Measurements from ENCODE around the gene HOXD3. TPM values are rescaled to one million over a fixed set of nuclear protein-coding genes. Genes with fewer than 3 reads are reported as not detected.

The HOXD3 gene
- total RNA-seq, 1 experiment from 2014 or later = not detected

DNA sequence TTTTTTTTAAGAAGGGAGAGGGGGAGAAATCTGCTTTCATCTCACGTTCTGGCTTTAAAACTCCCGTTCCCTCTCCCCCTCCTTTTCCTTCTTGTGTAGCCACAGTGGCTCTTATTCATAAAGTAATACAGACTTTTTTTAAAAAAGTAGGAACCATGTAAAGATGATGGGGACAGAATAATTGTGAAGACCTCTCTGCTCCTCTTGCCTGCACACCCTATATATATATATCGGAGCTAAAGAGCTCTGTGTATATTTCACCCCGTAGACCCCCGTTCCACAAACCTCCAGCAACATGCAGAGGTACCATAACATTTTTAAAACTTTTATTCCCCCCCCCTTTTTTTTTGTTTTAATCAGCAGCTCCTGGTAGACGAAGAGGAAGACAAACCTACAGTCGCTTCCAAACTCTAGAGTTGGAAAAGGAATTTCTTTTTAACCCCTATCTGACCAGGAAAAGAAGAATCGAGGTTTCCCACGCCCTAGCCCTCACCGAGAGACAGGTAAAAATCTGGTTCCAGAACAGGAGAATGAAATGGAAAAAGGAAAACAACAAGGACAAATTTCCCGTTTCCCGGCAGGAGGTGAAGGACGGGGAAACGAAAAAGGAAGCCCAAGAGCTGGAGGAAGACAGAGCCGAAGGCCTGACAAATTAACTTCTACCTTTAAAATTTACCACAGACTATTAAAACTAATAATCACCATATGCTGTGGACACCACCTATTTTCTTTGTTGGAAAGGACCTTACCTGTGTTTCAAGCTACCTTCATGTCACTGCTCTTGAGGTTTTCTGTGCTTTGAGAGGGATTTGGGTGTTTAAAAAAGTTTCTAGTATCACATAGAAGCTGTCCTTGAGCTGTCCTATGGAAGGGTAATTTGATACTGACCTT lies 25.9 kb upstream of the HOXD3 start:
- intact Hi-C loops (cut with micrococcal nuclease; ENCODE audit: unreplicated experiment) = no loop called here
- BruUV-seq (replicated peaks) = no TSS peak
- no peaks in the 10 kb centered on the region for H3K4me1 Mint-ChIP-seq (ENCODE audit: low read depth, unreplicated experiment)
- no peak overlapping the region for H3K27ac Mint-ChIP-seq (ENCODE audit: unreplicated experiment)
- CTCF ChIA-PET = interaction anchor here (1.2 to 1.7 kb wide), 3 partner anchors 9 to 523 kb away, joined by 4 to 5 read pairs (median 5); no protein-coding TSS in a partner anchor
- H3K27me3 Mint-ChIP-seq (ENCODE audit: unreplicated experiment) = no peaks in the 10 kb centered on the region
- no peak for DNase-seq
- TF ChIP-seq CTCF (IDR thresholded peaks at IDR 0.05; ENCODE audit: unreplicated experiment) = no peak
- H3K9me3 Mint-ChIP-seq (ENCODE audit: low read depth, unreplicated experiment) = no peaks in the 10 kb centered on the region
- H3K36me3 Mint-ChIP-seq (ENCODE audit: insufficient read depth, unreplicated experiment) = no peaks in the 10 kb centered on the region
- no peak overlapping the region for H3K4me3 Mint-ChIP-seq (ENCODE audit: low read depth, unreplicated experiment)

DNA sequence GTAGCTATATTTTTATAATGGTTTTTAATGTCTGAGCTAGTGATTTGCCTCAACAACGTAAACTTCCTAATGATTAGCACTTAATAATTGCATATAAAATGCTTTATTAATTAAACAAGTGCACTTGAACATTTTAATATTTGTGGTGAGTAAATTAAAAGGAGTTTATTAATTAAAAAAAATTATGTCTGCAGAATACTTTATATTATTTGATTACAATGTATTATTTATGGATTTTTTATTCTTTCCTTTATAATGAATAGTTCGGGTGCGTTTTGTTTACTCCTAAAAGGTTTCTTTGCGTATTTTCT lies 25.3 kb upstream of the HOXD3 start:
- Mint-ChIP-seq H3K36me3 (ENCODE audit: insufficient read depth, unreplicated experiment) (no peaks in the 10 kb centered on the region), H3K4me1 (ENCODE audit: low read depth, unreplicated experiment) (no peaks in the 10 kb centered on the region), H3K9me3 (ENCODE audit: low read depth, unreplicated experiment) (no peaks in the 10 kb centered on the region), H3K27ac (ENCODE audit: unreplicated experiment) (no peak overlapping the region), H3K4me3 (ENCODE audit: low read depth, unreplicated experiment) (no peak overlapping the region), H3K27me3 (ENCODE audit: unreplicated experiment) (no peaks in the 10 kb centered on the region)
- intact Hi-C loops (cut with micrococcal nuclease; ENCODE audit: unreplicated experiment) = no loop called here
- DNase-seq = no peak
- TF ChIP-seq CTCF (IDR thresholded peaks at IDR 0.05; ENCODE audit: unreplicated experiment) = no peak
- CTCF ChIA-PET = interaction anchor here (1.2 to 1.7 kb wide), 3 partner anchors 9 to 522 kb away, joined by 4 to 5 read pairs (median 5); no protein-coding TSS in a partner anchor
- no TSS peak for BruUV-seq (replicated peaks)

DNA sequence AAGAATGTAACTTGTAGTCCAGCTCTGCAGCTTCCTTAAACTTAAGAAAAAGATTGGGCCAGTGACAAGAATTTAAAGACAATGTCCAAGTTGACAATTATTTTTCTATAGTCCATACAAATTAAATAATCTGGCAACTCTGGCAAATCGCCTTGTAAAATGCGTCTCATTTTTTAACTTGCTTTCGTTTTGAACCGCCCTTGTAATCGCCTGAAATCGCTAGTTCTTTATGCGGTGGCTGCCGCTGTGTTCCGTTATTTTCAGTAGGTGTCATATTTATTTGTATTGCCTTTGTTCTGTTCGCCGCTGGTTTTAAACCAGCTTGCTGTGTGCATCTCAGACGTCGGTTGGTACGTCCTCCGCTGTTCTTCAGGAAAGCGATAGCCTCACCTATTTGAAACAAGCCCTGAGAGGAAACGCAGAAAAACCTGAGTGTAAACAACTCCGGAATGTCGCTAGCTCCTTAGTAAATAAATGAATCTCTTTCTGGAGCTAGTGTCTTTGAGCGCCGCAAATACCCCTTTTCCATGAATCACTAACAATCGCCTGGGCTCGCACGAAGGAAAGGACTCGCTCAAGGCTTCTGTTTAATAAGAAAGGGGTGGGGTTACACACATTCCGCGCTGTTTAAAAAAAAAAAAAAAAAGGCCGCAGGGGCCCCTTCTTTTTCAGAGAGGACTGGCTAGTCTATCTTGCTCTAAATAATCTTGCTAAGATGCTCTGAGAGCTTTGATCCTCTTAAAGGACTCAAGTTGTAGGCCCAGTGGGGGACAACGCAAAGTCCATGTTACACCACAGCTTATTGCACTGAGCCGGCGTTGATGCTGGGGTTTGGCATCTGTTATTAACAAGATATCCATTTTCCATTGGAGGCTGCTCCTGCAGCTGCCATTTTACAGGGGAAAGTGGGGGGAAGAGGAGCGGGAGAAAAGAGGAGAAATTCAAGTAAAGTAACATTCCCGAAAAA lies 24.6 kb upstream of the HOXD3 start:
- no peak overlapping the region for H3K4me3 Mint-ChIP-seq (ENCODE audit: low read depth, unreplicated experiment)
- no peak overlapping the region for H3K27ac Mint-ChIP-seq (ENCODE audit: unreplicated experiment)
- H3K27me3 Mint-ChIP-seq (ENCODE audit: unreplicated experiment) = no peaks in the 10 kb centered on the region

More for the DNA sequence above, 24.6 kb upstream of the HOXD3 start:
- intact Hi-C loops (cut with micrococcal nuclease; ENCODE audit: unreplicated experiment) = no loop called here
- CTCF ChIA-PET = interaction anchor here (0.9 to 1.7 kb wide), 4 partner anchors 8 to 532 kb away, joined by 4 to 5 read pairs (median 4); no protein-coding TSS in a partner anchor
- H3K4me1 Mint-ChIP-seq (ENCODE audit: low read depth, unreplicated experiment) = no peaks in the 10 kb centered on the region
- BruUV-seq (replicated peaks) = no TSS peak
- H3K9me3 Mint-ChIP-seq (ENCODE audit: low read depth, unreplicated experiment) = no peaks in the 10 kb centered on the region
- no peak for DNase-seq
- no peak for TF ChIP-seq CTCF (IDR thresholded peaks at IDR 0.05; ENCODE audit: unreplicated experiment)
- H3K36me3 Mint-ChIP-seq (ENCODE audit: insufficient read depth, unreplicated experiment) = no peaks in the 10 kb centered on the region

Data from Calu3 (cell line).